Measurements from ENCODE around the gene MAP2K6. TPM values are rescaled to one million over a fixed set of nuclear protein-coding genes. Genes with fewer than 3 reads are reported as not detected.

Gene MAP2K6
- polyA plus RNA-seq, 1 donor (not counting 4 experiments of a cell fraction or from before 2014, with no cell fraction given), result 0.39 TPM

- TF ChIP-seq CTCF (optimal IDR thresholded peaks at IDR 0.05 in 1 of 3, IDR thresholded peaks at IDR 0.05 in 1 of 3, conservative IDR thresholded peaks at IDR 0.05 in 1 of 3; ENCODE audit: extremely low read depth in 1 of 3, insufficient read depth in 2 of 3, low read length in 3 of 3) (no peak), EZH2 (IDR thresholded peaks at IDR 0.05; ENCODE audit: low read length) (no peak)
- Histone ChIP-seq H3K36me3 (ENCODE audit: control insufficient read depth in 2 of 2, extremely low read depth in 1 of 2, insufficient read depth in 2 of 2, low read length in 2 of 2) (no peaks in the 10 kb centered on the region), H3K9me3 (ENCODE audit: control insufficient read depth, low read depth, low read length) (no peaks in the 10 kb centered on the region), H2AFZ (ENCODE audit: control insufficient read depth, low read length) (no peak overlapping the region), H3K27me3 (ENCODE audit: control insufficient read depth, extremely low read depth, insufficient read depth, low read length) (no peaks in the 10 kb centered on the region), H3K9ac (ENCODE audit: control insufficient read depth, extremely low read depth, insufficient read depth, low read length) (no peak overlapping the region), H3K4me2 (ENCODE audit: control insufficient read depth, extremely low read depth, insufficient read depth, low read depth, low read length) (no peak overlapping the region), H3K9me1 (ENCODE audit: control insufficient read depth, extremely low read depth, insufficient read depth, low read length) (no peaks in the 10 kb centered on the region), H3K4me1 (ENCODE audit: control insufficient read depth, extremely low read depth, insufficient read depth, low read length) (no peaks in the 10 kb centered on the region), H3K27ac (ENCODE audit: control insufficient read depth, insufficient read depth, low read length) (no peak overlapping the region), H3K4me3 (ENCODE audit: control insufficient read depth in 2 of 3, extremely low read depth in 1 of 3, insufficient read depth in 2 of 3, low read depth in 1 of 3, low read length in 3 of 3) (no peak overlapping the region), H3K79me2 (ENCODE audit: control insufficient read depth, insufficient read depth, low read length) (no peaks in the 10 kb centered on the region), H4K20me1 (ENCODE audit: control insufficient read depth, extremely low read depth, insufficient read depth, low read length) (no peaks in the 10 kb centered on the region)
- dilution Hi-C loops (cut with MboI; ENCODE audit: extremely low pct_ligation_motif_present, low sequenced_read_pairs), result no loop called here
- no peak for FAIRE-seq
- DNase-seq (ENCODE audit: low read depth, low spot score), result no peak
Measured at GRCh38 chr17:69486779-69487637, 72.5 kb downstream of the MAP2K6 start.

- no peak overlapping the region for H3K4me2 ChIP-seq (ENCODE audit: control insufficient read depth, extremely low read depth, insufficient read depth, low read depth, low read length)
- no peak overlapping the region for H2AFZ ChIP-seq (ENCODE audit: control insufficient read depth, low read length)
- DNase-seq (ENCODE audit: low read depth, low spot score), result no peak
- no peaks in the 10 kb centered on the region for H3K36me3 ChIP-seq (ENCODE audit: control insufficient read depth in 2 of 2, extremely low read depth in 1 of 2, insufficient read depth in 2 of 2, low read length in 2 of 2)
- H3K79me2 ChIP-seq (ENCODE audit: control insufficient read depth, insufficient read depth, low read length), result no peaks in the 10 kb centered on the region
- no peaks in the 10 kb centered on the region for H3K9me3 ChIP-seq (ENCODE audit: control insufficient read depth, low read depth, low read length)
- no peak overlapping the region for H3K4me3 ChIP-seq (ENCODE audit: control insufficient read depth in 2 of 3, extremely low read depth in 1 of 3, insufficient read depth in 2 of 3, low read depth in 1 of 3, low read length in 3 of 3)
- TF ChIP-seq EZH2 (IDR thresholded peaks at IDR 0.05; ENCODE audit: low read length), result no peak
- no peak for TF ChIP-seq CTCF (optimal IDR thresholded peaks at IDR 0.05 in 1 of 3, IDR thresholded peaks at IDR 0.05 in 1 of 3, conservative IDR thresholded peaks at IDR 0.05 in 1 of 3; ENCODE audit: extremely low read depth in 1 of 3, insufficient read depth in 2 of 3, low read length in 3 of 3)
- H3K4me1 ChIP-seq (ENCODE audit: control insufficient read depth, extremely low read depth, insufficient read depth, low read length), result peaks cover 5% of the 10 kb centered on the region
- no peaks in the 10 kb centered on the region for H3K27me3 ChIP-seq (ENCODE audit: control insufficient read depth, extremely low read depth, insufficient read depth, low read length)
- no peak overlapping the region for H3K9ac ChIP-seq (ENCODE audit: control insufficient read depth, extremely low read depth, insufficient read depth, low read length)
- dilution Hi-C loops (cut with MboI; ENCODE audit: extremely low pct_ligation_motif_present, low sequenced_read_pairs), result no loop called here
- no peaks in the 10 kb centered on the region for H3K9me1 ChIP-seq (ENCODE audit: control insufficient read depth, extremely low read depth, insufficient read depth, low read length)
- no peak for FAIRE-seq
- no peak overlapping the region for H3K27ac ChIP-seq (ENCODE audit: control insufficient read depth, insufficient read depth, low read length)
- no peaks in the 10 kb centered on the region for H4K20me1 ChIP-seq (ENCODE audit: control insufficient read depth, extremely low read depth, insufficient read depth, low read length)
Measured at GRCh38 chr17:69489313-69489712, 74.8 kb downstream of the MAP2K6 start.

Measured in keratinocyte (primary cell).